CD4-positive, CD25-positive, alpha-beta regulatory T cell (primary cell): ENCODE measurements around the gene METTL9. TPM values are rescaled to one million over a fixed set of nuclear protein-coding genes. Genes with fewer than 3 reads are reported as not detected.
"Not testable (repeated sequence)": the region's sequence is repeated elsewhere in the genome, so short reads cannot be mapped to it uniquely, and the experiment has no call there.

Experiments
- ATAC-seq, 2 donors: fragments of 150-1000 bp; cut with Tn5 transposase; one replicate each; pipeline ENCODE4 v1.10.0; 2021; ENCODE audit warnings: low read depth in 2 of 2, moderate number of reproducible peaks in 2 of 2, moderate library complexity in 1 of 2
- DNase-seq, 3 donors: peaks; one replicate each; pipeline versions ENCODE4 v3.0.0 to v3.0.0-alpha.2; 2012 to 2022; ENCODE audit warnings: mixed read lengths in 1 of 3
- H3K27ac ChIP-seq: one replicate; pipeline ENCODE4 v1.7.0; 2013; ENCODE audit warnings: mild to moderate bottlenecking, low read length; ENCODE audit not compliant: insufficient read depth, poor library complexity, severe bottlenecking
- H3K27me3 ChIP-seq: one replicate; pipeline ENCODE4 v1.7.0; 2013; ENCODE audit warnings: low read length; ENCODE audit not compliant: control insufficient read depth, insufficient read depth
- H3K36me3 ChIP-seq: one replicate; pipeline ENCODE4 v1.7.0; 2013; ENCODE audit warnings: mild to moderate bottlenecking, low read length, moderate library complexity; ENCODE audit not compliant: control insufficient read depth, insufficient read depth
- H3K4me1 ChIP-seq: 2 replicates; pipeline ENCODE4 v1.7.0; 2013; ENCODE audit warnings: mild to moderate bottlenecking, low read length; ENCODE audit not compliant: insufficient read depth, control insufficient read depth, poor library complexity, severe bottlenecking
- H3K4me3 ChIP-seq: one replicate; pipeline ENCODE4 v1.7.0; 2013; ENCODE audit warnings: low read depth, mild to moderate bottlenecking, low read length, moderate library complexity
- H3K9me3 ChIP-seq, 2 experiments: 1 replicate in 1 of 2; 2 replicates in 1 of 2; pipeline ENCODE4 v1.7.0; 2013; ENCODE audit warnings: low read length in 2 of 2, mild to moderate bottlenecking in 1 of 2, moderate library complexity in 1 of 2; ENCODE audit not compliant: control insufficient read depth in 2 of 2
- H3K27ac Mint-ChIP-seq, 3 donors: one replicate each; pipeline ENCODE4 v1.8.0; 2020 to 2022; ENCODE audit warnings: mild to moderate bottlenecking in 3 of 3, mixed read lengths in 3 of 3, moderate library complexity in 2 of 3
- H3K27me3 Mint-ChIP-seq: one replicate; pipeline ENCODE4 v1.8.0; 2022; ENCODE audit warnings: mild to moderate bottlenecking, mixed read lengths
- H3K36me3 Mint-ChIP-seq: one replicate; pipeline ENCODE4 v1.8.0; 2020; ENCODE audit warnings: mixed read lengths
- H3K4me1 Mint-ChIP-seq, 4 donors: one replicate each; pipeline ENCODE4 v1.8.0; 2020 to 2022; ENCODE audit warnings: mixed read lengths in 4 of 4, mild to moderate bottlenecking in 1 of 4
- H3K4me3 Mint-ChIP-seq, 4 donors: one replicate each; pipeline ENCODE4 v1.8.0; 2020 to 2022; ENCODE audit warnings: mild to moderate bottlenecking in 4 of 4, mixed read lengths in 4 of 4, moderate library complexity in 3 of 4
- H3K9me3 Mint-ChIP-seq, 7 donors: one replicate each; pipeline ENCODE4 v1.8.0; 2020 to 2022; ENCODE audit warnings: mixed read lengths in 7 of 7, mild to moderate bottlenecking in 3 of 7, moderate library complexity in 2 of 7
- polyA plus RNA-seq, 4 donors: library from polyadenylated mRNA; unstranded; fragments of 300-500 nt; fragmentation: Illumina TruSeq; gene quantifications; one replicate each; pipeline ENCODE4 v1.2.3, GENCODE V29; 2021
- total RNA-seq: library from RNA; stranded (reverse); gene quantifications from one replicate; pipeline ENCODE4 v1.2.3, GENCODE V29; 2022

The METTL9 gene
- total and polyA plus RNA-seq, 5 donors from 2014 or later: 69.9 to 141 (median 116) TPM

GRCh38 chr16:21600031-21600773 is 825 bp downstream of the METTL9 start:
- Mint-ChIP-seq H3K36me3 (no peaks in the 10 kb centered on the region), H3K4me1 (peaks cover 36 to 72% (median 52%) of the 10 kb centered on the region in 4 donors), H3K27ac (peak overlapping the region; percentile 84 to 92 (median 90)), H3K9me3 (no peaks in the 10 kb centered on the region), H3K4me3 (peak overlapping the region; percentile 90 to 99 (median 94)), H3K27me3 (no peaks in the 10 kb centered on the region)
- H3K4me1 ChIP-seq: peaks cover 44% of the 10 kb centered on the region
- H3K4me3 ChIP-seq: peak overlapping the region; percentile 96
- DNase-seq: peak in 2 of 3 donors; percentile 33 to 70
- H3K9me3 ChIP-seq: no peaks in the 10 kb centered on the region
- ATAC-seq: peak in 1 of 2 donors; percentile 3
- peak overlapping the region; percentile 88 for H3K27ac ChIP-seq
- H3K27me3 ChIP-seq: no peaks in the 10 kb centered on the region
- peaks cover 4% of the 10 kb centered on the region for H3K36me3 ChIP-seq

GRCh38 chr16:21602785-21603184 is 3.4 kb downstream of the METTL9 start:
- Mint-ChIP-seq H3K27me3 (no peaks in the 10 kb centered on the region), H3K4me3 (peak overlapping the region in 1 of 4 donors; percentile 33), H3K27ac (peak overlapping the region in 1 of 3 donors; percentile 20), H3K4me1 (peaks cover 28 to 81% (median 52%) of the 10 kb centered on the region in 4 donors), H3K9me3 (no peaks in the 10 kb centered on the region), H3K36me3 (no peaks in the 10 kb centered on the region)
- no peak overlapping the region for H3K27ac ChIP-seq
- no peaks in the 10 kb centered on the region for H3K9me3 ChIP-seq
- ATAC-seq (no peak), DNase-seq (no peak)
- H3K4me1 ChIP-seq: peaks cover 40% of the 10 kb centered on the region
- peaks cover 4% of the 10 kb centered on the region for H3K36me3 ChIP-seq
- no peaks in the 10 kb centered on the region for H3K27me3 ChIP-seq
- no peak overlapping the region for H3K4me3 ChIP-seq

- no peaks in the 10 kb centered on the region for H3K36me3 Mint-ChIP-seq
- no peaks in the 10 kb centered on the region for H3K27me3 ChIP-seq
- H3K9me3 ChIP-seq: no peaks in the 10 kb centered on the region
- no peak for ATAC-seq
- peaks cover 41% of the 10 kb centered on the region for H3K4me1 ChIP-seq
- peak overlapping the region in 1 of 4 donors; percentile 31 for H3K4me3 Mint-ChIP-seq
- no peak overlapping the region for H3K4me3 ChIP-seq
- no peaks in the 10 kb centered on the region for H3K27me3 Mint-ChIP-seq
- H3K27ac Mint-ChIP-seq: no peak overlapping the region
- no peaks in the 10 kb centered on the region for H3K9me3 Mint-ChIP-seq
- H3K36me3 ChIP-seq: peaks cover 4% of the 10 kb centered on the region
- peaks cover 23 to 81% (median 55%) of the 10 kb centered on the region in 4 donors for H3K4me1 Mint-ChIP-seq
- H3K27ac ChIP-seq: no peak overlapping the region
- no peak for DNase-seq
These were observed 4.6 kb downstream of the METTL9 start for GRCh38 chr16:21603928-21604327.

GRCh38 chr16:21605848-21606247 is 6.5 kb downstream of the METTL9 start:
- H3K4me1 ChIP-seq: peaks cover 48% of the 10 kb centered on the region
- H3K36me3 ChIP-seq, H3K27me3 ChIP-seq, H3K9me3 Mint-ChIP-seq, H3K27ac ChIP-seq, H3K4me3 Mint-ChIP-seq, H3K9me3 ChIP-seq, DNase-seq, H3K27me3 Mint-ChIP-seq, H3K27ac Mint-ChIP-seq, H3K36me3 Mint-ChIP-seq, ATAC-seq, H3K4me3 ChIP-seq: not testable (repeated sequence)
- H3K4me1 Mint-ChIP-seq: peaks cover 26 to 91% (median 68%) of the 10 kb centered on the region in 4 donors

- Histone ChIP-seq H3K4me1 (peaks cover 46% of the 10 kb centered on the region), H3K4me3 (peak overlapping the region; percentile 34), H3K9me3 (no peaks in the 10 kb centered on the region), H3K27me3 (no peaks in the 10 kb centered on the region), H3K27ac (no peak overlapping the region), H3K36me3 (peaks cover 10% of the 10 kb centered on the region)
- ATAC-seq (no peak), DNase-seq (peak in 1 of 3 donors; percentile 67)
- Mint-ChIP-seq H3K27me3 (no peaks in the 10 kb centered on the region), H3K9me3 (no peaks in the 10 kb centered on the region), H3K4me1 (peaks cover 31 to 85% (median 72%) of the 10 kb centered on the region in 4 donors), H3K36me3 (peaks cover 3% of the 10 kb centered on the region), H3K27ac (peak overlapping the region in 1 of 3 donors; percentile 45), H3K4me3 (peak overlapping the region in 3 of 4 donors; percentile 33 to 57 (median 39))
These were observed 9.4 kb downstream of the METTL9 start for GRCh38 chr16:21608639-21609328.

GRCh38 chr16:21610006-21610544 is 10.7 kb downstream of the METTL9 start:
- H3K36me3 Mint-ChIP-seq: peaks cover 3% of the 10 kb centered on the region
- Histone ChIP-seq H3K36me3 (peaks cover 12% of the 10 kb centered on the region), H3K27me3 (no peaks in the 10 kb centered on the region), H3K9me3 (no peaks in the 10 kb centered on the region), H3K27ac (no peak overlapping the region), H3K4me1 (peaks cover 46% of the 10 kb centered on the region), H3K4me3 (no peak overlapping the region)
- DNase-seq (no peak), ATAC-seq (no peak)
- H3K27ac Mint-ChIP-seq: no peak overlapping the region
- H3K9me3 Mint-ChIP-seq: no peaks in the 10 kb centered on the region
- H3K27me3 Mint-ChIP-seq: no peaks in the 10 kb centered on the region
- H3K4me3 Mint-ChIP-seq: peak overlapping the region in 2 of 4 donors; percentile 2 to 17
- peaks cover 32 to 84% (median 71%) of the 10 kb centered on the region in 4 donors for H3K4me1 Mint-ChIP-seq

- Mint-ChIP-seq H3K4me3 (no peak overlapping the region), H3K9me3 (no peaks in the 10 kb centered on the region), H3K4me1 (peaks cover 32 to 85% (median 73%) of the 10 kb centered on the region in 4 donors), H3K36me3 (peaks cover 3% of the 10 kb centered on the region), H3K27me3 (no peaks in the 10 kb centered on the region), H3K27ac (peak overlapping the region in 2 of 3 donors; percentile 66 to 74)
- peaks cover 12% of the 10 kb centered on the region for H3K36me3 ChIP-seq
- no peak overlapping the region for H3K4me3 ChIP-seq
- DNase-seq (no peak), ATAC-seq (no peak)
- H3K9me3 ChIP-seq: no peaks in the 10 kb centered on the region
- no peak overlapping the region for H3K27ac ChIP-seq
- peaks cover 46% of the 10 kb centered on the region for H3K4me1 ChIP-seq
- no peaks in the 10 kb centered on the region for H3K27me3 ChIP-seq
These were observed 11.4 kb downstream of the METTL9 start for GRCh38 chr16:21610766-21611165.
